H7 (cell line): Measurements from ENCODE around the gene ALB. TPM values are rescaled to one million over a fixed set of nuclear protein-coding genes. Genes with fewer than 3 reads are reported as not detected.

Experiments
- DNase-seq: peaks from one replicate; pipeline ENCODE4 v3.0.0; 2012
- H3K27me3 ChIP-seq: 2 replicates; pipeline ENCODE4 v1.6.0; 2011; ENCODE audit warnings: mild to moderate bottlenecking, low read length; ENCODE audit not compliant: control insufficient read depth, insufficient read depth
- H3K36me3 ChIP-seq: replicated peaks from 2 replicates; pipeline ENCODE4 v1.5.1; 2011; ENCODE audit warnings: low read length; ENCODE audit not compliant: control insufficient read depth, insufficient read depth
- H3K4me3 ChIP-seq: 2 replicates; pipeline ENCODE4 v1.5.1; 2011; ENCODE audit warnings: low read depth, mild to moderate bottlenecking, control low read depth, low read length, moderate library complexity; ENCODE audit not compliant: insufficient read depth
- total RNA-seq: library from RNA; depleted of rRNA; stranded (reverse); fragments of >200 nt; shearing (Covaris generic); gene quantifications from 2 replicates; pipeline ENCODE4 v1.2.3, GENCODE V29; 2014; rRNA removed

Gene ALB
- total RNA-seq, 1 experiment from 2014 or later: 0.03 TPM

DNA sequence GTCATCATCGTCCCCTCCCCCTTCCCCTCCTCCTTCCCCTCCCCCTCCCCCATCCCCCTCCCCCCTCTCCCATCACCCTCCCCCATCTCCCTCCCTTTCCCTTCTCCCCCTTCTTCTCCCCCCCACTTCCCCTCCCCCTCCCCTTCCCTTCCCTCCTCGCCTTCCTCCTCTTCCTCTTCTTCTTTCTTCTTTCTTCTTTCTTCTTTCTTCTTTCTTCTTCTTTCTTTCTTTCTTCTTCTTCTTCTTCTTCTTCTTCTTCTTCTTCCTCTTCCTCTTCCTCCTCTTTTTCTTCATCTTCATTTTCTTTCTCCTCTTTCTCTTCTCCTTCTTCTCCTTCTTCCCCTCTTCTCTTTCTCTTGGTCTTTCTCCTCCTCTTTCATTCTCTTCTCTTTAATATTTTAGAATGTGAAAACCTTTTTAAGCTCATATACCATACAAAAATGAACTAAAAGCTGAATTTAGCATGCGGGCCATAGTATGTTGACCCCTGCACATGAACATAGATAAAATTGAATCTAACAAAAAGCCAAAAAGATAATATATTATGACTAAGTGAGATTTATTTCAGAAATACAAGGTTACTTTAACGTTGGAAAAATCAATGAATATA is 56.9 kb downstream of the ALB start:
- H3K36me3 ChIP-seq: no peaks in the 10 kb centered on the region
- DNase-seq: no peak
- no peak overlapping the region for H3K4me3 ChIP-seq
- no peaks in the 10 kb centered on the region for H3K27me3 ChIP-seq

DNA sequence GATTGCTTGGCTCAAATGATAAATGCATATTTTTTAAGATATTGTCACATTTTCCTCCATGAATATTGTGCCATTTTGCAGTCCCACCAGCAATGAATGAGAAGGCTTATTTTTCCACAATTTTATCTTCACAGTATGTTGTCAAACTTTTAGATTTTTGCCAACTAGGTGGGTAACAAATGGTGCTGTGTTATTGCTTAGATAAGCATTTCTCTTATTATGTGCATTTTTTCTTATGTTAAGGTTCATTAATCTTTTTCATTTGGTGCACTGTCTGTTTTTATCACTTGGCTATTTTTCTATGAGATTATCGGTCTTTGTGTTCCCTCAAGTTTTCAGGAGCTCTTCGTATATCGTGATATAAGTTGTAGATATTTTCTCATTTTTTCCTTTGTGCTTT is 64.1 kb downstream of the ALB start:
- Histone ChIP-seq H3K4me3 (no peak overlapping the region), H3K36me3 (no peaks in the 10 kb centered on the region), H3K27me3 (no peaks in the 10 kb centered on the region)
- no peak for DNase-seq

DNA sequence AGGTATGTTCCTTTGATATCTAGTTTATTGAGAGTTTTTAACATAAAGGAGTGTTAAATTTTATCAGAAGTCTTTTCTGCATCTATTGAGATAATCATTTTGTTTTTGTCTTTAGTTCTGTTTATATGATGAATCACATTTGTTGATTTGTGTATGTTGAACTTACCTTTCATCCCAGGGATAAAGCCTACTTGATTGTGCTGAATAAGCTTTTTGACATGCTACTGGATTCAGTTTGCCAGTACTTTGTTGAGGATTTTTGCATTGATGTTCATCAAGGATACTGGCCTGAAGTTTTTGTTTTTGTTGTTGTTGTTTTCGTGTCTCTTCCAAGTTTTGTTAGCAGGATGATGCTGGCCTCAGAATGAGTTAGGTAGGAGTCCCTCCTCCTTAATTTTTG is 66.6 kb downstream of the ALB start:
- no peak for DNase-seq
- no peaks in the 10 kb centered on the region for H3K27me3 ChIP-seq
- no peaks in the 10 kb centered on the region for H3K36me3 ChIP-seq
- H3K4me3 ChIP-seq: no peak overlapping the region

Other genes with a start within 250 kb of the ALB start
- gene ANKRD17, start 145.5 kb upstream of the ALB start, total RNA-seq: 40.5 and 41.3 TPM in 2 replicates
- 4.2 and 5.4 TPM in 2 replicates for gene AFP, start 31.9 kb downstream of the ALB start, total RNA-seq
- gene AFM, start 77.5 kb downstream of the ALB start, total RNA-seq: not detected in 2 replicates
- gene RASSF6, start 216.1 kb downstream of the ALB start, total RNA-seq: 0.22 and 0.66 TPM in 2 replicates